ENCODE results near the gene ABHD16B.

The ABHD16B gene

GRCh38 chr20:63831993-63832686 lies 29.2 kb upstream of the ABHD16B start:
- in situ Hi-C loops (cut with HindIII; ENCODE audit: low pct_ligation_motif_present, low pct_unique_long_range_greater_than_20kb, low sequenced_read_pairs) = no loop called here
- DNase-seq = no peak

GRCh38 chr20:63833776-63834490 lies 27.4 kb upstream of the ABHD16B start:
- in situ Hi-C loops (cut with HindIII; ENCODE audit: low pct_ligation_motif_present, low pct_unique_long_range_greater_than_20kb, low sequenced_read_pairs) = no loop called here
- no peak for DNase-seq

GRCh38 chr20:63834491-63834880 lies 26.8 kb upstream of the ABHD16B start:
- in situ Hi-C loops (cut with HindIII; ENCODE audit: low pct_ligation_motif_present, low pct_unique_long_range_greater_than_20kb, low sequenced_read_pairs) = no loop called here

GRCh38 chr20:63835021-63835858 lies 26.1 kb upstream of the ABHD16B start:
- in situ Hi-C loops (cut with HindIII; ENCODE audit: low pct_ligation_motif_present, low pct_unique_long_range_greater_than_20kb, low sequenced_read_pairs) = no loop called here
- peak; percentile 95 for DNase-seq

More at GRCh38 chr20:63834491-63834880, 26.8 kb upstream of the ABHD16B start:
- DNase-seq = no peak

GRCh38 chr20:63836458-63837344 lies 24.6 kb upstream of the ABHD16B start:
- in situ Hi-C loops (cut with HindIII; ENCODE audit: low pct_ligation_motif_present, low pct_unique_long_range_greater_than_20kb, low sequenced_read_pairs) = no loop called here
- DNase-seq = no peak

GRCh38 chr20:63837479-63837878 lies 23.8 kb upstream of the ABHD16B start:
- in situ Hi-C loops (cut with HindIII; ENCODE audit: low pct_ligation_motif_present, low pct_unique_long_range_greater_than_20kb, low sequenced_read_pairs) = no loop called here

GRCh38 chr20:63839620-63840019 lies 21.7 kb upstream of the ABHD16B start:
- no peak for DNase-seq
- in situ Hi-C loops (cut with HindIII; ENCODE audit: low pct_ligation_motif_present, low pct_unique_long_range_greater_than_20kb, low sequenced_read_pairs) = no loop called here

More at GRCh38 chr20:63837479-63837878, 23.8 kb upstream of the ABHD16B start:
- no peak for DNase-seq

- in situ Hi-C loops (cut with HindIII; ENCODE audit: low pct_ligation_motif_present, low pct_unique_long_range_greater_than_20kb, low sequenced_read_pairs) = no loop called here
Observed at GRCh38 chr20:63840405-63840828, 20.9 kb upstream of the ABHD16B start.

GRCh38 chr20:63842258-63842657 lies 19.0 kb upstream of the ABHD16B start:
- no peak for DNase-seq
- in situ Hi-C loops (cut with HindIII; ENCODE audit: low pct_ligation_motif_present, low pct_unique_long_range_greater_than_20kb, low sequenced_read_pairs) = no loop called here

More at GRCh38 chr20:63840405-63840828, 20.9 kb upstream of the ABHD16B start:
- DNase-seq = no peak

- in situ Hi-C loops (cut with HindIII; ENCODE audit: low pct_ligation_motif_present, low pct_unique_long_range_greater_than_20kb, low sequenced_read_pairs) = no loop called here
- DNase-seq = no peak
Observed at GRCh38 chr20:63843222-63843621, 18.1 kb upstream of the ABHD16B start.

GRCh38 chr20:63843778-63844177 lies 17.5 kb upstream of the ABHD16B start:
- in situ Hi-C loops (cut with HindIII; ENCODE audit: low pct_ligation_motif_present, low pct_unique_long_range_greater_than_20kb, low sequenced_read_pairs) = no loop called here
- DNase-seq = no peak

- in situ Hi-C loops (cut with HindIII; ENCODE audit: low pct_ligation_motif_present, low pct_unique_long_range_greater_than_20kb, low sequenced_read_pairs) = no loop called here
- no peak for DNase-seq
Observed at GRCh38 chr20:63844511-63844991, 16.7 kb upstream of the ABHD16B start.

GRCh38 chr20:63846128-63846771 lies 15.0 kb upstream of the ABHD16B start:
- DNase-seq = no peak
- in situ Hi-C loops (cut with HindIII; ENCODE audit: low pct_ligation_motif_present, low pct_unique_long_range_greater_than_20kb, low sequenced_read_pairs) = no loop called here

GRCh38 chr20:63846888-63847236 lies 14.4 kb upstream of the ABHD16B start:
- in situ Hi-C loops (cut with HindIII; ENCODE audit: low pct_ligation_motif_present, low pct_unique_long_range_greater_than_20kb, low sequenced_read_pairs) = no loop called here
- no peak for DNase-seq

GRCh38 chr20:63847237-63848002 lies 13.9 kb upstream of the ABHD16B start:
- no peak for DNase-seq
- in situ Hi-C loops (cut with HindIII; ENCODE audit: low pct_ligation_motif_present, low pct_unique_long_range_greater_than_20kb, low sequenced_read_pairs) = no loop called here

- in situ Hi-C loops (cut with HindIII; ENCODE audit: low pct_ligation_motif_present, low pct_unique_long_range_greater_than_20kb, low sequenced_read_pairs) = no loop called here
- no peak for DNase-seq
Observed at GRCh38 chr20:63848003-63848911, 13.0 kb upstream of the ABHD16B start.
